Parathyroid adenoma (tissue), 2 donors: ENCODE measurements around the gene HOXB7.

Experiments
- H2AFZ ChIP-seq: fragments of 300-600 bp; sonication (generic); one replicate; pipeline ENCODE4 v1.7.0; 2017; ENCODE audit warnings: antibody characterized with exemption, mild to moderate bottlenecking
- H3K27ac ChIP-seq: fragments of 300-600 bp; sonication (generic); one replicate; pipeline ENCODE4 v1.7.0; 2017
- H3K27me3 ChIP-seq: fragments of 300-600 bp; sonication (generic); one replicate; pipeline ENCODE4 v1.7.0; 2017; ENCODE audit warnings: low read length; ENCODE audit not compliant: control insufficient read depth, insufficient read depth
- H3K36me3 ChIP-seq: fragments of 300-600 bp; sonication (generic); one replicate; pipeline ENCODE4 v1.7.0; 2017; ENCODE audit warnings: low read length; ENCODE audit not compliant: control insufficient read depth, insufficient read depth
- H3K4me1 ChIP-seq: fragments of 300-600 bp; sonication (generic); one replicate; pipeline ENCODE4 v1.7.0; 2017; ENCODE audit warnings: control low read depth
- H3K4me2 ChIP-seq: fragments of 300-600 bp; sonication (generic); one replicate; pipeline ENCODE4 v1.7.0; 2017; ENCODE audit warnings: low read length
- H3K4me3 ChIP-seq: fragments of 300-600 bp; sonication (generic); one replicate; pipeline ENCODE4 v1.7.0; 2017; ENCODE audit warnings: low read depth, low read length
- H3K79me2 ChIP-seq: fragments of 300-600 bp; sonication (generic); one replicate; pipeline ENCODE4 v1.7.0; 2017; ENCODE audit warnings: control low read depth
- H3K9ac ChIP-seq: fragments of 300-600 bp; sonication (generic); one replicate; pipeline ENCODE4 v1.7.0; 2017; ENCODE audit warnings: mild to moderate bottlenecking
- H3K9me3 ChIP-seq: fragments of 300-600 bp; sonication (generic); one replicate; pipeline ENCODE4 v1.7.0; 2017; ENCODE audit warnings: low read length; ENCODE audit not compliant: control insufficient read depth
- CTCF ChIP-seq: fragments of 300-600 bp; sonication (generic); IDR thresholded peaks from one replicate; pipeline ENCODE4 v1.7.0; 2017; ENCODE audit warnings: antibody characterized with exemption, mild to moderate bottlenecking
- donor health status: primary hyperparathyroidism.

Gene HOXB7

GRCh38 chr17:48564188-48565021 is 46.4 kb downstream of the HOXB7 start:
- no peak for TF ChIP-seq CTCF
- no peaks in the 10 kb centered on the region for H3K27me3 ChIP-seq
- no peak overlapping the region for H3K9ac ChIP-seq
- H3K9me3 ChIP-seq = no peaks in the 10 kb centered on the region
- peak overlapping the region; percentile 33 for H3K4me2 ChIP-seq
- no peaks in the 10 kb centered on the region for H3K36me3 ChIP-seq
- no peaks in the 10 kb centered on the region for H3K79me2 ChIP-seq
- peak overlapping the region; percentile 17 for H2AFZ ChIP-seq
- peak overlapping the region; percentile 15 for H3K27ac ChIP-seq
- no peaks in the 10 kb centered on the region for H3K4me1 ChIP-seq
- H3K4me3 ChIP-seq = peak overlapping the region; percentile 35

- Histone ChIP-seq H2AFZ (no peak overlapping the region), H3K4me2 (no peak overlapping the region), H3K36me3 (no peaks in the 10 kb centered on the region), H3K4me1 (no peaks in the 10 kb centered on the region), H3K4me3 (no peak overlapping the region), H3K27me3 (no peaks in the 10 kb centered on the region), H3K27ac (no peak overlapping the region), H3K9ac (no peak overlapping the region), H3K9me3 (no peaks in the 10 kb centered on the region), H3K79me2 (no peaks in the 10 kb centered on the region)
- TF ChIP-seq CTCF = no peak
Measured at GRCh38 chr17:48563867-48564187, 47.0 kb downstream of the HOXB7 start.

GRCh38 chr17:48563385-48563838 is 47.4 kb downstream of the HOXB7 start:
- no peaks in the 10 kb centered on the region for H3K27me3 ChIP-seq
- no peaks in the 10 kb centered on the region for H3K79me2 ChIP-seq
- no peak overlapping the region for H2AFZ ChIP-seq
- no peak overlapping the region for H3K9ac ChIP-seq
- TF ChIP-seq CTCF = no peak
- no peaks in the 10 kb centered on the region for H3K36me3 ChIP-seq
- no peaks in the 10 kb centered on the region for H3K9me3 ChIP-seq
- peak overlapping the region; percentile 22 for H3K4me2 ChIP-seq
- H3K4me1 ChIP-seq = no peaks in the 10 kb centered on the region
- H3K27ac ChIP-seq = no peak overlapping the region
- H3K4me3 ChIP-seq = peak overlapping the region; percentile 5

- peak overlapping the region; percentile 5 for H3K4me3 ChIP-seq
- H3K79me2 ChIP-seq = no peaks in the 10 kb centered on the region
- H2AFZ ChIP-seq = no peak overlapping the region
- H3K4me1 ChIP-seq = no peaks in the 10 kb centered on the region
- H3K27ac ChIP-seq = no peak overlapping the region
- no peaks in the 10 kb centered on the region for H3K9me3 ChIP-seq
- no peak for TF ChIP-seq CTCF
- peak overlapping the region; percentile 59 for H3K4me2 ChIP-seq
- H3K9ac ChIP-seq = no peak overlapping the region
- H3K36me3 ChIP-seq = no peaks in the 10 kb centered on the region
- H3K27me3 ChIP-seq = no peaks in the 10 kb centered on the region
Measured at GRCh38 chr17:48562934-48563333, 47.9 kb downstream of the HOXB7 start.
